AG04449 (cell line): ENCODE data around the gene EEFSEC.

ENCODE experiments used
- CTCF ChIA-PET: fragments of 350-600 bp; formaldehyde crosslinking; extraction: SDS; loops from one replicate; lab custom pipeline; 2021; ENCODE audit warnings: antibody characterized with exemption; lab: Yijun Ruan, JAX
- POLR2A ChIA-PET: fragments of 400-600, 350-600 bp; formaldehyde crosslinking; extraction: SDS; loops from one replicate; lab custom pipeline; 2020; ENCODE audit warnings: antibody characterized with exemption, inconsistent platforms; lab: Yijun Ruan, JAX
- DNase-seq: peaks from one replicate; pipeline ENCODE4 v3.0.0-alpha.2; 2010; ENCODE audit warnings: low read depth, low spot score
- H3K4me3 ChIP-seq: 2 replicates; pipeline ENCODE4 v1.5.1; 2011; ENCODE audit warnings: low read depth, mild to moderate bottlenecking, control low read depth, low read length
- CTCF ChIP-seq: IDR thresholded peaks from one replicate; pipeline ENCODE4 v1.5.1; 2011; ENCODE audit warnings: mild to moderate bottlenecking, moderate library complexity, low read length, control low read depth, inconsistent platforms; ENCODE audit not compliant: insufficient read depth; ENCODE audit errors: missing control alignments

Gene EEFSEC

GRCh38 chr3:128349963-128350599 is 196.8 kb downstream of the EEFSEC start:
- no peak for TF ChIP-seq CTCF
- POLR2A ChIA-PET, result no interaction called here
- CTCF ChIA-PET, result interaction anchor here (1.4 to 1.8 kb wide), 2 partner anchors 11 to 17 kb away, joined by 3 to 4 read pairs; no protein-coding TSS in a partner anchor
- H3K4me3 ChIP-seq, result no peak overlapping the region
- no peak for DNase-seq

- no peak overlapping the region for H3K4me3 ChIP-seq
- ChIA-PET POLR2A (no interaction called here), CTCF (interaction anchor here (1.8 kb wide), 1 partner anchor 13 kb away, joined by 4 read pairs; no protein-coding TSS in a partner anchor)
- no peak for TF ChIP-seq CTCF
- DNase-seq, result no peak
These were observed 198.3 kb downstream of the EEFSEC start for GRCh38 chr3:128351546-128351945.

- POLR2A ChIA-PET, result no interaction called here
- no peak overlapping the region for H3K4me3 ChIP-seq
- CTCF ChIA-PET, result interaction anchor here (1.8 kb wide), 1 partner anchor 14 kb away, joined by 4 read pairs; no protein-coding TSS in a partner anchor
- no peak for DNase-seq
- no peak for TF ChIP-seq CTCF
These were observed 199.0 kb downstream of the EEFSEC start for GRCh38 chr3:128352326-128352725.

GRCh38 chr3:128353361-128353965 is 200.2 kb downstream of the EEFSEC start:
- POLR2A ChIA-PET, result no interaction called here
- no peak for TF ChIP-seq CTCF
- H3K4me3 ChIP-seq, result no peak overlapping the region
- CTCF ChIA-PET, result no interaction called here
- no peak for DNase-seq

GRCh38 chr3:128353991-128354687 is 200.9 kb downstream of the EEFSEC start:
- ChIA-PET POLR2A (no interaction called here), CTCF (interaction anchor here (2.3 kb wide), 1 partner anchor 12 kb away, joined by 5 read pairs; no protein-coding TSS in a partner anchor)
- TF ChIP-seq CTCF, result no peak

More at GRCh38 chr3:128353991-128354687, 200.9 kb downstream of the EEFSEC start:
- H3K4me3 ChIP-seq, result no peak overlapping the region
- no peak for DNase-seq
